Activated T-cell treated with anti-CD3 and anti-CD28 coated beads, Interleukin-2, amount 50 U/mL, for 4 hours (primary cell): ENCODE data around the gene KRT81. TPM values are rescaled to one million over a fixed set of nuclear protein-coding genes. Genes with fewer than 3 reads are reported as not detected.
"Not testable (repeated sequence)": the region's sequence is repeated elsewhere in the genome, so short reads cannot be mapped to it uniquely, and the experiment has no call there.

ENCODE experiments used
- ATAC-seq, 2 donors: fragments of 200-7000 bp; cut with Tn5 transposase; one replicate each; pipeline ENCODE4 v1.10.0; 2021
- DNase-seq: peaks from one replicate; pipeline ENCODE4 v3.0.0-alpha.2; 2020
- H3K27me3 Mint-ChIP-seq: one replicate; pipeline ENCODE4 v1.8.0; 2021; ENCODE audit warnings: low read depth, mixed read lengths
- H3K36me3 Mint-ChIP-seq: one replicate; pipeline ENCODE4 v1.8.0; 2022; ENCODE audit warnings: mixed read lengths; ENCODE audit not compliant: insufficient read depth
- H3K4me1 Mint-ChIP-seq: one replicate; pipeline ENCODE4 v1.8.0; 2021; ENCODE audit warnings: low read depth, mixed read lengths
- H3K4me3 Mint-ChIP-seq: one replicate; pipeline ENCODE4 v1.8.0; 2021; ENCODE audit warnings: mild to moderate bottlenecking, moderate library complexity, mixed read lengths
- H3K9me3 Mint-ChIP-seq: one replicate; pipeline ENCODE4 v1.8.0; 2021; ENCODE audit warnings: mixed read lengths
- total RNA-seq, 3 donors: library from RNA; stranded (reverse); gene quantifications; one replicate each; pipeline ENCODE4 v1.2.1, GENCODE V29; 2021

The KRT81 gene
- total RNA-seq, 3 donors from 2014 or later = 0.19 to 0.25 (median 0.24) TPM

DNA sequence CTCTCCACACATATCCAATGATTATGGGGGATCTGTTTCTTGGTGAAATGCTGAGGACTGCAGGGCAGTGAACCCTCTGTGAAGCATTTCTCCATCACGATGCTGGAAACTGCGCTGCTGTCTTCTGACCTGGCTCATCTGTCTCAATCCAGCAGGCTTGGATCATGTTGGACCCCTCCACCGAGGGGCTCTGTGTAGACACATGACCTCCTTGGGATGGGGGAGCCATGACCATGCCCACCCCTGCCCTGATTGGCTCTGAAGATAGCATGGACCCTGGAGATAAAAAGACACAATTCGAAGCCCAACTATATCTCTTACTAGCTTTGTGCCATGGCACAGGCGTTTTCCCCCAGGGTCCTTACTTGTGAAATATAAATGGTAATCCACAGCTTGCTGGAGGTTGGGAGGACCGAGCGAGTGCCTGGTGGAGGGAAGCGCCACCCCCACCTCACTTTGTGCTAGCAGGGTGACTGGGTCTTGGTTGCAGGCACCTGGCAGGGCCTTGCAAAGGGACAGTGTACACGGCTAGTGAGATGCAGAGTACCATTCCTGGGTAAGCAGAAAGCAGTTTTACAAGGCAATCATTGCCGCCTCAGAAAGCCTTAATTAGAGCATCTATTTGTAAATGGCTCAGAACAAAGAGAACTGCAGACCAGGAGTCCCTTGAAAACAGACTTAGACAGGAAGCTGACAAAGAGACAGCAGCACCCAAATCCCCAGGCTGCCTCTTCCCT is 32.2 kb upstream of the KRT81 start:
- no peak for DNase-seq
- no peaks in the 10 kb centered on the region for H3K9me3 Mint-ChIP-seq
- H3K27me3 Mint-ChIP-seq = peaks cover 30% of the 10 kb centered on the region
- peaks cover 10% of the 10 kb centered on the region for H3K4me1 Mint-ChIP-seq
- no peak overlapping the region for H3K4me3 Mint-ChIP-seq
- H3K36me3 Mint-ChIP-seq = no peaks in the 10 kb centered on the region
- ATAC-seq = no peak

DNA sequence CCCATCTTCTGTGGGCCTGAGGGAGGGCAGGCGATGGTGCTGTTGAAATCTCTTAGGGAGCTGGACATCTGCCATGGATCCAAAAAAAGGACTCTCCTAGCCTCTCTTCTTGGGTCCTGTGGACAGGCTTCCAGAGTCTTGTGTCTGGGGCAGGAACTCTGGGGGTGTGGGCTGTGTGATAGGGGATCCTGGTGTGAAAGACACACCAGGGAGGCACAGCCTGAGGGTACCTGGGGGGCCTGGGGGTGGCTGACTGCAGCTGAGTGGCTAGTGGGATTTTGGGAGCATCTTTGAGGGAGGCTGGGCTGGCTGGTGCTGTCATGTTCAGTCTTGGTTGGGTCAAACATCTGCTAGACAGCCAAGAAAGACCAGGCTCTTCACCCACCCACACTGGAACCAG is 31.7 kb upstream of the KRT81 start:
- ATAC-seq (no peak), DNase-seq (no peak)
- Mint-ChIP-seq H3K4me3 (no peak overlapping the region), H3K27me3 (peaks cover 34% of the 10 kb centered on the region), H3K36me3 (no peaks in the 10 kb centered on the region), H3K9me3 (no peaks in the 10 kb centered on the region), H3K4me1 (peaks cover 10% of the 10 kb centered on the region)

DNA sequence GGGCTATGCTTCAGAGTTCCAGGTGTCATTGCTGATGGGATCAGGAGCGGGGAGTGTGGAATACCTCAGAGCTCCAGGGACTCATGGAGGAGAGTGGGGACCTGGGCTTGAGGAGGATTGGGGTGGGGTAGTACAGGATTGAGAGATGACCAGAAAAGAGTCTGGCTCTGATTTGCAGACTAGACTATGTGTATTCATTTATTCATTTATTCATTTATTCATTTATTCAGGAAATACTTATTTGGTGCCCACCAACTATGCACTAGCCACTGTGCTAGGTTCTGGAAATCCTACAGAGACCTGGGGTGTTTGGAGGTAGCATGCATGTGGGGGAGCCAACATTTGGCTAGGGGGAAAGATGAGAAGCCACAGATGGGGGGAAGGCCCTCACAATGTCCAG is 30.7 kb upstream of the KRT81 start:
- Mint-ChIP-seq H3K4me3 (no peak overlapping the region), H3K36me3 (no peaks in the 10 kb centered on the region), H3K9me3 (no peaks in the 10 kb centered on the region), H3K4me1 (peaks cover 1% of the 10 kb centered on the region), H3K27me3 (peaks cover 34% of the 10 kb centered on the region)
- no peak for ATAC-seq
- DNase-seq = no peak

DNA sequence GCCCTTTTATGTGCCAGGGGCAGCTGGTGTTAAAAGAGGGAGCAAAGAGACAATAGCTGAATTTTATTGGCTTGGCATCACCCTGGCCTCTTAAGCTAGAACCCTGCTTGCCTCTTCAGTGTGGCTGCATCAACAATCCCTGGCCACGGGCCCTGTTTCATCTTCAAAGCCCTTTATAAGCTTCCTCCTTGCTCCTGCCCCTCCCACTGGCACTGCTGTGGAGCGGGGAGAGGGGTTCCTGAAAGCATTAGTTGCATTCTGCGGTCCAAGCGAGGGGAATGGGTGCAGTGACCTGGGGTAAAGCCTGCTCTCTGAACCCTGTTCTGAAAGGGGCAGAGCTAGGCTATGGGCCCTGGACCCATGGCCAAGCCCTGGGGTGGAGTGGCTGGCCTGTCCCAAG is 30.1 kb upstream of the KRT81 start:
- no peak overlapping the region for H3K4me3 Mint-ChIP-seq
- peaks cover 34% of the 10 kb centered on the region for H3K27me3 Mint-ChIP-seq

DNA sequence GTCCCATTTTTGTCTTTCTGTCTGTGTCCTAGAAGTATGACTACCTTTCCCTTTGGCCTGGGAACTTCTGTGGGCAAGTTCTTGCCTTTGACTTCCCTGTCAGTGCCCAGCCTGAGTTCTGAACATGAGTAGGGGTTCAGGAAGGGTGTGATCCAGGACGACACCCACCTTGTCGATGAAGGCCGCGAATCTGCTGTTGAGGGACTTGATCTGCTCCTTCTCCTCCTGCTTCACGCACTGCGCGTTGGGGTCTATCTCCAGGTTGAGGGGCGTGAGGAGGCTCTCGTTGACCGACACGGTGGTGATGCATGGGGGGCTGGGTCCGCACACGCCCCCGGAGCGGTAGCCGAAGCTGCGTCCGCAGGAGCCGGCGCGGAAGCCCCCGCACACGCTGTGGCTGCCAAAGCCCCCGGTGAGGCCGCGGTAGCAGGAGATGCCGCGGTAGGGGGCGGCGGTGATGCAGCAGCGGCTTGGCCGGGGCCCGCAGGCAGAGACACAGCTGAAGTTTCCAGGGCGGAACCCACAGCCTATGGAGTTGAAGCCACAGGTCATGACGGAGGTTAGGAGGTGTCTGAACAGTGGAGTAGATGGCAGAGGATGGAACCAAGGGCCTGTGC is 29.6 kb upstream of the KRT81 start, which contains the start of gene KRT83:
TSS of gene KRT83 (minus strand) at position 615 of the 617 bp plus-strand sequence. CDS start at position 552, 63 bp downstream.
- Mint-ChIP-seq H3K9me3 (no peaks in the 10 kb centered on the region), H3K36me3 (no peaks in the 10 kb centered on the region), H3K27me3 (peaks cover 34% of the 10 kb centered on the region), H3K4me1 (no peaks in the 10 kb centered on the region), H3K4me3 (no peak within 1 kb of the TSS)
- DNase-seq (no peak), ATAC-seq (no peak)

More for the DNA sequence above, 30.1 kb upstream of the KRT81 start:
- Mint-ChIP-seq H3K36me3 (no peaks in the 10 kb centered on the region), H3K9me3 (no peaks in the 10 kb centered on the region), H3K4me1 (no peaks in the 10 kb centered on the region)
- DNase-seq = no peak
- ATAC-seq = no peak

DNA sequence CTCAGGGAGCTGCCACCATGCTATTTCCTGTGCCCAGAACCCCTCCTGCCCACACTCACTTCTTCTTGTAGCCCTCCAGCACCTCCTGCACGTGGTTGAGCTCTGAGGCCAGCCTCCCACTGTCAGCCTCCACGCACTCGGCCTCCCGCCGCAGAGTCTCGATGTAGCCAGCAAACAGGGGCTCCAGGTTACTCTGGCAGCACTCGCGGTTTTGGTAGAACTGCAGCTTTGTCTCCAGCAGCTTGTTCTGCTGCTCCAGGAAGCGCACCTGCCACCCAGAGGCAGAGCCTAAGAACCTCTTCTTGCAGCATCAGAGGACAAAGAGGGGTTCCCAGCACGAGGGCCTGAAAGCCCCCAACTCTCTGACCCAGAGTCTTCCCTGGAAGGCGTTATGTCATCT is 27.8 kb upstream of the KRT81 start:
- Mint-ChIP-seq H3K9me3 (no peaks in the 10 kb centered on the region), H3K27me3 (peaks cover 29% of the 10 kb centered on the region), H3K4me1 (no peaks in the 10 kb centered on the region), H3K4me3 (no peak overlapping the region), H3K36me3 (no peaks in the 10 kb centered on the region)
- ATAC-seq (no peak), DNase-seq (no peak)

DNA sequence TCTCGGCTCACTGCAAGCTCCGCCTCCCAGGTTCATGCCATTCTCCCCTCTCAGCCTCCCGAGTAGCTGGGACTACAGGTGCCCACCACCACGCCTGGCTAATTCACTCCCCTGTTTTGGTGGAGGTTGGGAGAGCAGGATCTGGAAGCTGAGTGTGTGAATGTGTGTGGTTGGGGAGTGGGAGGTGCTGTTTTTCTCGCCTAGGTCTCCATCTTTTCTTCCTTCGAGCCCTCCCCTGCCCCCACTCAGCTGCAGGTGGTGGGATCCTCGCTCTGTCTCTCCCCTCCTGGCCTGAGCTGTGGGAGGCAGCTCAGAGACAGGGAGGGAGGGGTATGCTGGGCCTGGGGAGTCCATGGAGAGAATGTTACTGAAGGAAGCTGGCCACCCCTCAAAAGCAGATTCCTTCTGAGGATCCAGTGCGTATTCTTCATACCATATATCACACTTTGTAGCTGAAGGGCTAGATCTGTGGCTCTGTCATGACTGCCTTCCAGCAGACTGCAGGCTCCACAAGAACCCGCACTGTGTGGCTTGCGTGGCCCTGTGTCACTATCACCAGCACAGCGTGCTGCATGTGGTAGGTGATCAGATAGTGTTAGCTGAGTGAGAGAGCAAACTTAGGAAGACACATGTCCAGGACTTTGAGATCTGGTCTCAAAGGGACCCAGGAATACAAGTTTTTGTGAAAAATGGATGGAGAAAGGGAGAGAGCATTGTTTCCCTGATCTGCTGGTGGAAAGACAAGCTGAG is 27.1 kb upstream of the KRT81 start:
- Mint-ChIP-seq H3K4me3 (no peak overlapping the region), H3K4me1 (no peaks in the 10 kb centered on the region), H3K36me3 (no peaks in the 10 kb centered on the region), H3K9me3 (no peaks in the 10 kb centered on the region), H3K27me3 (peaks cover 33% of the 10 kb centered on the region)
- ATAC-seq (no peak), DNase-seq (no peak)

DNA sequence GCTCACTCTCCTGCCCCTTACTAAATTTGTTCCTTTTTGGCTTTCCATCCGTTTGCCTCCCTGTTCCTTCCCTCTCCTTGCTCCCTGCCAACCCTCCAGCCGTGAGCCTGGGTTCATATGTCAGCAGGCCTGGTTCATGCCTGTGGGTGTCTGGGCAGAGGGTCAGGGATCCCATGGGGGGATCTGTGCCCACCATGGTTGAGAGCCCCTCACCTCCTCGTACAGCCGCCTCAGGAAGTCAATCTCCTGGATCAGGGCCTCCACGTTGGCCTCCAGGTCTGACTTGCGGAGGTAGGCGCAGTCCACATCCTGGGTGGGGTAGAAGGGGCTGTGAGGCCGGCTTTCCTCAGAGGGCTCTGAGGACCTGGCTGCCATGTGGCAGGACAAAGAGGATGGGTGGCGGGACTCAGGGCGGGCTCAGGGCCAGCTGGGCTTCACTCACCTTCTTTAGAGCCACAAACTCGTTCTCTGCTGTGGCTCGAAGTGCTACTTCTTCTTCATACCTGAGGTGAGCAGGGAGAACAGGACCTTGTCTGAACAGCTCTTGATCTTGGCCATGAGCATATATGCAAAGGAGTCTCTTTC is 26.2 kb upstream of the KRT81 start:
- Mint-ChIP-seq H3K4me1 (no peaks in the 10 kb centered on the region), H3K4me3 (no peak overlapping the region), H3K27me3 (peaks cover 35% of the 10 kb centered on the region), H3K36me3 (no peaks in the 10 kb centered on the region), H3K9me3 (no peaks in the 10 kb centered on the region)
- ATAC-seq = no peak
- no peak for DNase-seq

DNA sequence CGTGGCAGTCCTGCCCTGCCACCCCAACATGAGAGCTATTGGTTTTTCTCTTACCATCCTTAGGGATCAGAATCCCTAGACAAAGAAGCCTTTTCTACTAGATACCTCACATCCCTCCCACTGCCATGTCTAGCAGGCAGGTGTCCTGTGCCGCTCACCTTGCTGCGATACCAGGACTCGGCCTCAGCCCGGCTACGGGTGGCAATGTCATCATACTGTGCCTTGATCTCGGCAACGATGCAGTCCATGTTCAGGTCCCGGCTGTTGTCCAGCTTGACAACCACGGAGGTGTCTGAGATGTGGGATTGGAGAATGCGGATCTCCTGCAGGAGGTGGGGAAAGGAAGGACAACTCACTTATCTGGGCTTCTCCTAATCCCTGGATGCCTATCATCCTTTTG is 25.4 kb upstream of the KRT81 start:
- Mint-ChIP-seq H3K4me1 (no peaks in the 10 kb centered on the region), H3K27me3 (peaks cover 37% of the 10 kb centered on the region), H3K9me3 (no peaks in the 10 kb centered on the region), H3K4me3 (no peak overlapping the region), H3K36me3 (no peaks in the 10 kb centered on the region)
- ATAC-seq (no peak), DNase-seq (no peak)

DNA sequence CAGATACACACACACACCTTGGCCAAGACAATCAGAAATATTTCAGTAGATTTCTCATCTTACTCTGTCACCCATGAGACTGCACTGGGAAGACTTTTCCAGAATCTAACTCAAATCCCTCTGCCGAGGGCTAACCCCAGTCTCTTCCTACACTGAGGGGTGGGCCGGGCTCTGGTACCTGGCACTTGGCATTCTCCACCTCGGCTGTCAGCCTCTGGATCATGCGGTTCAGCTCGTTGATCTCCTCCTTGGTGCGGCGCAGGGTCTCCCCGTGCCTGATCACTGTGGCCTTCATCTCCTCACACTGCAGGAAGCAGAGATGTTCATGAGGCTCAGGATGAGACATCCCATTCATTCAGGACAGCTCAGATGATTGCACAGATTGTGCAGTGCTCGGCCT is 25.0 kb upstream of the KRT81 start:
- Mint-ChIP-seq H3K4me1 (no peaks in the 10 kb centered on the region), H3K9me3 (no peaks in the 10 kb centered on the region), H3K27me3 (peaks cover 38% of the 10 kb centered on the region), H3K36me3 (no peaks in the 10 kb centered on the region), H3K4me3 (no peak overlapping the region)
- ATAC-seq (no peak), DNase-seq (no peak)

DNA sequence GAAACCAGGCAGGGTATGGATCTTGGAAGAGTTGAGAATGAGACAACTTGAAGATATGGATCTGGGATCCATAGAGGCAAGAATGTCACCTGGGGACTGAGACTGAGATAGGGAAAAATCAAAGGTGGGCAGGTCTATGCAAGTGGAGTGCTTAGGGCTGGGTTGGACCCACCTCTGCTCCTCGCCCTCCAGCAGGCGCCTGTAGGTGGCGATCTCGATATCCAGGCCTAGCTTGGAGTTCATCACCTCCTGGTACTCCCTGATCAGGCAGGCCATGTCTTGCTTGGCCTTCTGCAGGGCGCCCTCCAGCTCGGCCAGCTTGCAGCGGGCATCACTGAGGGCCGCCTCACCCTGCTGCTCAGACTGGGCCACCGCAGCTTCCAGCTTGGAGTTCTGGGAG is 24.4 kb upstream of the KRT81 start:
- peaks cover 38% of the 10 kb centered on the region for H3K27me3 Mint-ChIP-seq
- not testable (repeated sequence) for H3K9me3 Mint-ChIP-seq, H3K4me3 Mint-ChIP-seq, H3K4me1 Mint-ChIP-seq, ATAC-seq, H3K36me3 Mint-ChIP-seq, DNase-seq

DNA sequence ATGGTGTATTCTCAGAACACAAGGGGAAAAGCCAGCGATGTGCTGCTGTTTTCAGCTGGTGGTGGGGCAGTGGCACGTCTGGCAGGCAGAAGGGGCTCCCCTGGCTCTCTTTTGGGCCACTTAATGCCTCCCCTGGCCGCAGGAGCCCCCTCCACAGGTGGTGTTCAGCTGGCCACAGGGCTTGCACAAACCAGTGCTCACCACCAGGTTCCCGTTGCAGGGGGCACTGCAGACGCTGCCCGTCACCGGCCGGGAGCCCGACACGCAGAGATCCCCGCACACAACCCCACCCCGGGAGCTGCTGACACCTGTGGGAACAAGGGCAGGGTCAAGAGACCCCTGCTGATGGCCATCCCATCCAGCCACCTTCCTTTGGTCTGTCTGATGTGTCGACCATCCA is 23.2 kb upstream of the KRT81 start:
- peaks cover 37% of the 10 kb centered on the region for H3K27me3 Mint-ChIP-seq
- H3K4me3 Mint-ChIP-seq = no peak overlapping the region
- no peaks in the 10 kb centered on the region for H3K4me1 Mint-ChIP-seq
- DNase-seq = no peak
- no peaks in the 10 kb centered on the region for H3K9me3 Mint-ChIP-seq
- no peaks in the 10 kb centered on the region for H3K36me3 Mint-ChIP-seq
- no peak for ATAC-seq

DNA sequence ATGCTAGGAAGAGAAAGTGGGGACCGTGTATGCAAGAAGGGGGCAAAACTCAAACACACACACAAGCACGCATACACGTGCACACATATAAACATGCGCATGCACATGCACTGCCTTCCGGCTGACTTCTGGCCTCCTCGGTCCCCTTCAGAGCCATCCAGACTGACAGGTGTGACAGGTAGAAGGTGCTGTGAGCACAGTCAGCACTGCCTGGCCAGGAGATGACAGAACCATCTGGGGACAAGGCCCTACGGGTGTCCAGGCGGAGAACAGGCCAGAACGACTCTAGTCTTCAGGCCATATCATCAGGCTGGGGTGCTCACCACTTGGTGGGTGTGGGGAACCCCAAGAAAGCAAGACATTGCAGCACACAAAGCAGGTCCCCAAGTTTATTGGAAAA is 22.6 kb upstream of the KRT81 start:
- no peaks in the 10 kb centered on the region for H3K9me3 Mint-ChIP-seq
- H3K27me3 Mint-ChIP-seq = peaks cover 39% of the 10 kb centered on the region
- peaks cover under 1% of the 10 kb centered on the region for H3K4me1 Mint-ChIP-seq
- no peak overlapping the region for H3K4me3 Mint-ChIP-seq
- no peaks in the 10 kb centered on the region for H3K36me3 Mint-ChIP-seq
- no peak for ATAC-seq
- DNase-seq = no peak

DNA sequence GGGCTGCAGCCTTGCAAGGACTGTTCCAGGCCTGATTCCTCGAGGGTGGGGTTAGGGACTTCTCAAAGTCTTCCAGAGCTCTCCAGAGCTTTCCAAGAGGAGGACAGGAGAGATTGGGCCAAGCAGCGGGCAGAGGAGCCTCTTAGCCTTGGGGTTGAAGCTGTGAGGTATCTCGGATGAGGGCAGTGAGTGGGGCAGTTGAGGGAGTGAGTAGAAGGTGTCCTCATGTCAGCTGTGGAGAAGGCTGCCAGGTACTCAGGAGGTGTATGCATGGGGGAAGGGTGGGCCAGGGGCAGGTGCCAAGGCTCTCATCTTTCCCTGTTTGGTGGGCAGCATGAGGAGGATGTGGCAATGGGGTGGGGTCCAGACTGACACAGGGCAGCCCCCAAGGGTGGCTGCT is 22.1 kb upstream of the KRT81 start:
- Mint-ChIP-seq H3K9me3 (no peaks in the 10 kb centered on the region), H3K4me3 (no peak overlapping the region), H3K36me3 (no peaks in the 10 kb centered on the region), H3K4me1 (peaks cover 4% of the 10 kb centered on the region), H3K27me3 (peaks cover 42% of the 10 kb centered on the region)
- ATAC-seq = no peak
- DNase-seq = no peak
